ENCODE data around the gene MS4A3.
"Not testable (repeated sequence)": the region's sequence is repeated elsewhere in the genome, so short reads cannot be mapped to it uniquely, and the experiment has no call there.

Gene MS4A3

DNA sequence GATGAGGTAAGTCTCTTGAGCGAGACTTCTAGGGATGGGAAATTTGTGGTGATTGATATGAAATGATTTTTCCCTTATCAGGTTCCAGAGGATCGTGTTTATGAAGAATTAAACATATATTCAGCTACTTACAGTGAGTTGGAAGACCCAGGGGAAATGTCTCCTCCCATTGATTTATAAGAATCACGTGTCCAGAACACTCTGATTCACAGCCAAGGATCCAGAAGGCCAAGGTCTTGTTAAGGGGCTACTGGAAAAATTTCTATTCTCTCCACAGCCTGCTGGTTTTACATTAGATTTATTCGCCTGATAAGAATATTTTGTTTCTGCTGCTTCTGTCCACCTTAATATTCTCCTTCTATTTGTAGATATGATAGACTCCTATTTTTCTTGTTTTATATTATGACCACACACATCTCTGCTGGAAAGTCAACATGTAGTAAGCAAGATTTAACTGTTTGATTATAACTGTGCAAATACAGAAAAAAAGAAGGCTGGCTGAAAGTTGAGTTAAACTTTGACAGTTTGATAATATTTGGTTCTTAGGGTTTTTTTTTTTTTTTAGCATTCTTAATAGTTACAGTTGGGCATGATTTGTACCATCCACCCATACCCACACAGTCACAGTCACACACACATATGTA is 39.1 kb downstream of the MS4A3 start:
- no peak for DNase-seq

GRCh38 chr11:60097189-60097588 is 40.7 kb downstream of the MS4A3 start:
- no peak for DNase-seq

GRCh38 chr11:60098508-60098907 is 42.0 kb downstream of the MS4A3 start:
- DNase-seq: no peak

GRCh38 chr11:60100516-60100915 is 44.1 kb downstream of the MS4A3 start:
- no peak for DNase-seq

- DNase-seq: not testable (repeated sequence)
Measured at GRCh38 chr11:60101368-60101767, 44.9 kb downstream of the MS4A3 start.

GRCh38 chr11:60104471-60105115 is 48.1 kb downstream of the MS4A3 start:
- DNase-seq: not testable (repeated sequence)

DNA sequence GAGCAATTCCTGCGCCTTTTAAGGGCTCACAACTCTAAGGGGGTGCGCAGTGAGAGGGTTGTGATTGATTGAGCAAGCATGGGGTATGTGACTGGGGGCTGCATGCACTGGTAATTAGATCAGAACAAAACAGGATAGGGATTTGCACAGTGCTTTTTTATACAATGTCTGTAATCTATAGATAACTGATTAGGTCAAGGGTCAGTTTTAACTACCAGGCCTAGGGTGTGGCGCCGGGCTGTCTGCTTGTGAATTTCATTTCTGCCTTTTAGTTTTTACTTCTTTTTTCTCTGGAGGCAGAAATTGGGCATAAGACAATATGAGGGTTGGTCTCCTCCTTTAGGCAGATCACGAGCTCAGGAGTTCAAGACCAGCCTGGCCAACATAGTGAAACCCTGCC is 52.2 kb downstream of the MS4A3 start:
- not testable (repeated sequence) for DNase-seq

- no peak for DNase-seq
Measured at GRCh38 chr11:60111793-60112192, 55.3 kb downstream of the MS4A3 start.

- no peak for DNase-seq
Measured at GRCh38 chr11:60116996-60117790, 60.7 kb downstream of the MS4A3 start.

- DNase-seq: no peak
Measured at GRCh38 chr11:60118338-60118737, 61.9 kb downstream of the MS4A3 start.

DNA sequence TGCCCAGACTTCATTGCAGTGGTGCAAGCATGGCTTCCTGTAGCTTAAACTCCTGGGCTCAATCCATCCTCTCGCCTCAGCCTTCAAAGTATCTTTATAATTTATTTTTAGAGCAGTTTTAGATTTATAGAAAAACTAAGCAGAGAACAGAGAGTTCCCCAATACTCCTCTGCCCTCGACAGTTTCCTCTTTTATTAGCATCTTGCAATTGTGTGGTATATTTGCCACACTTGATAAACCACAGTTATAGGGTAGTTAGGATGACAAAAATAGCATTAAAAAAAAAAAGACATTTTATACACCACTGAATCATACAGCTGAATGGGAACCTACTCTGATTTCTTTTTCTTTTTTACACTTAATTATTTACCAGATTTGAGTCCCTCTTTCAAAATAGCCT is 63.2 kb downstream of the MS4A3 start:
- no peak for DNase-seq

All from GOT3 (cell line).